ENCODE measurements around the gene STXBP5L.

The STXBP5L gene

GRCh38 chr3:120907659-120908029 is 361 bp upstream of the STXBP5L start:
- no peak for TF ChIP-seq MAX (IDR thresholded peaks at IDR 0.05)
- no peak for TF ChIP-seq ZBTB7A (IDR thresholded peaks at IDR 0.05; ENCODE audit: low read depth)
- TF ChIP-seq FOXM1 (IDR thresholded peaks at IDR 0.05; ENCODE audit: borderline replicate concordance, low read depth), result no peak
- TF ChIP-seq REST (IDR thresholded peaks at IDR 0.05; ENCODE audit: low read depth), result no peak
- TF ChIP-seq YY1 (IDR thresholded peaks at IDR 0.05; ENCODE audit: low read depth), result no peak
- no peak for TF ChIP-seq CREB1 (IDR thresholded peaks at IDR 0.05; ENCODE audit: low read depth)
- no peak for TF ChIP-seq EGR1 (IDR thresholded peaks at IDR 0.05)
- TF ChIP-seq EP300 (IDR thresholded peaks at IDR 0.05; ENCODE audit: borderline replicate concordance), result no peak
- no peak for TF ChIP-seq TEAD4 (IDR thresholded peaks at IDR 0.05)
- TF ChIP-seq USF1 (IDR thresholded peaks at IDR 0.05), result no peak
- no peak for TF ChIP-seq RAD21 (IDR thresholded peaks at IDR 0.05; ENCODE audit: low read depth)
- no peak for TF ChIP-seq TAF1 (IDR thresholded peaks at IDR 0.05; ENCODE audit: low read depth)
- TF ChIP-seq TCF12 (IDR thresholded peaks at IDR 0.05; ENCODE audit: low read depth), result no peak
- no peak for TF ChIP-seq CEBPB (IDR thresholded peaks at IDR 0.05)
- TF ChIP-seq NFIC (IDR thresholded peaks at IDR 0.05), result no peak

GRCh38 chr3:120908795-120909601 is 993 bp downstream of the STXBP5L start:
- TF ChIP-seq REST (IDR thresholded peaks at IDR 0.05; ENCODE audit: low read depth) (no peak), CREB1 (IDR thresholded peaks at IDR 0.05; ENCODE audit: low read depth) (no peak), MAX (IDR thresholded peaks at IDR 0.05) (no peak), USF1 (IDR thresholded peaks at IDR 0.05) (no peak), YY1 (IDR thresholded peaks at IDR 0.05; ENCODE audit: low read depth) (no peak), ZBTB7A (IDR thresholded peaks at IDR 0.05; ENCODE audit: low read depth) (no peak), TAF1 (IDR thresholded peaks at IDR 0.05; ENCODE audit: low read depth) (no peak), NFIC (IDR thresholded peaks at IDR 0.05) (no peak)

GRCh38 chr3:120909602-120909878 is 1.5 kb downstream of the STXBP5L start:
- no peak for TF ChIP-seq FOXM1 (IDR thresholded peaks at IDR 0.05; ENCODE audit: borderline replicate concordance, low read depth)
- no peak for TF ChIP-seq CREB1 (IDR thresholded peaks at IDR 0.05; ENCODE audit: low read depth)
- TF ChIP-seq RAD21 (IDR thresholded peaks at IDR 0.05; ENCODE audit: low read depth), result no peak
- no peak for TF ChIP-seq MAX (IDR thresholded peaks at IDR 0.05)
- no peak for TF ChIP-seq NFIC (IDR thresholded peaks at IDR 0.05)

GRCh38 chr3:120926146-120926545 is 18.1 kb downstream of the STXBP5L start:
- TF ChIP-seq EP300 (IDR thresholded peaks at IDR 0.05; ENCODE audit: borderline replicate concordance) (no peak), USF1 (IDR thresholded peaks at IDR 0.05) (no peak), MAX (IDR thresholded peaks at IDR 0.05) (no peak), RAD21 (IDR thresholded peaks at IDR 0.05; ENCODE audit: low read depth) (no peak), TCF12 (IDR thresholded peaks at IDR 0.05; ENCODE audit: low read depth) (no peak), REST (IDR thresholded peaks at IDR 0.05; ENCODE audit: low read depth) (no peak), EGR1 (IDR thresholded peaks at IDR 0.05) (no peak)

All from Ishikawa (cell line).